Caco-2 (cell line): ENCODE data around the gene CCDC169. TPM values are rescaled to one million over a fixed set of nuclear protein-coding genes. Genes with fewer than 3 reads are reported as not detected.

Experiments
- BruUV-seq: library from RNA; stranded (reverse); fragments of 400-500 nt; replicated peaks from 2 replicates; lab custom pipeline; 2021; lab: Mats Ljungman, UMichigan
- CTCF ChIA-PET: fragments of 300-600 bp; sonication (Branson Sonifier 250); formaldehyde crosslinking; loops from one replicate; lab custom pipeline; 2022; ENCODE audit warnings: antibody characterized with exemption; lab: Charles Lee
- POLR2A ChIA-PET: fragments of 300-600 bp; sonication (Branson Sonifier 250); formaldehyde crosslinking; loops from one replicate; lab custom pipeline; 2022; ENCODE audit warnings: antibody characterized with exemption; lab: Charles Lee
- DNase-seq, 2 experiments: peaks; one replicate each; pipeline versions ENCODE4 v3.0.0 to v3.0.0-alpha.2; 2020 to 2022
- H3K27me3 ChIP-seq: replicated peaks from 2 replicates; pipeline ENCODE4 v1.6.0; 2011; ENCODE audit warnings: low read length; ENCODE audit not compliant: control insufficient read depth, insufficient read depth
- H3K36me3 ChIP-seq: 2 replicates; pipeline ENCODE4 v1.5.1; 2011; ENCODE audit warnings: low read length; ENCODE audit not compliant: control insufficient read depth, insufficient read depth
- H3K4me1 ChIP-seq: fragments of 250-450 bp; sonication (Bioruptor Pico); 2 replicates; pipeline ENCODE4 v1.5.1; 2020; ENCODE audit warnings: mild to moderate bottlenecking
- H3K4me3 ChIP-seq: 2 replicates; pipeline ENCODE4 v1.5.1; 2011; ENCODE audit warnings: low read depth, mild to moderate bottlenecking, control low read depth, low read length
- H3K9me3 ChIP-seq: fragments of 250-450 bp; sonication (Bioruptor Pico); 2 replicates; pipeline ENCODE4 v1.5.1; 2020; ENCODE audit warnings: mild to moderate bottlenecking, moderate library complexity
- H3K27ac Mint-ChIP-seq: one replicate; pipeline ENCODE4 v1.8.0; 2022; ENCODE audit warnings: mixed read lengths; ENCODE audit not compliant: unreplicated experiment
- H3K27me3 Mint-ChIP-seq: one replicate; pipeline ENCODE4 v1.8.0; 2022; ENCODE audit warnings: mixed read lengths; ENCODE audit not compliant: insufficient read depth, unreplicated experiment
- H3K36me3 Mint-ChIP-seq: one replicate; pipeline ENCODE4 v1.8.0; 2022; ENCODE audit warnings: mild to moderate bottlenecking, mixed read lengths; ENCODE audit not compliant: insufficient read depth, unreplicated experiment
- H3K4me1 Mint-ChIP-seq: one replicate; pipeline ENCODE4 v1.8.0; 2022; ENCODE audit warnings: low read depth, mixed read lengths; ENCODE audit not compliant: unreplicated experiment
- H3K4me3 Mint-ChIP-seq: one replicate; pipeline ENCODE4 v1.8.0; 2022; ENCODE audit warnings: mild to moderate bottlenecking, moderate library complexity, mixed read lengths; ENCODE audit not compliant: unreplicated experiment
- H3K9me3 Mint-ChIP-seq: one replicate; pipeline ENCODE4 v1.8.0; 2022; ENCODE audit warnings: mixed read lengths; ENCODE audit not compliant: unreplicated experiment
- intact Hi-C: fragments of 100-400 bp; cut with micrococcal nuclease; formaldehyde crosslinking; loops from one replicate; pipeline ENCODE4 v1.10.0; 2022; ENCODE audit not compliant: unreplicated experiment
- total RNA-seq: library from RNA; stranded (reverse); gene quantifications from 2 replicates; pipeline ENCODE4 v1.2.3, GENCODE V29; 2022
- TF ChIP-seq, protein P1 (sequence below), 2 experiments: fragments of 200-600 bp in 1 of 2; IDR thresholded peaks; 1 replicate in 1 of 2; 2 replicates in 1 of 2; pipeline versions ENCODE4 v1.5.1 to v1.8.0; 2011 to 2022; ENCODE audit warnings: antibody characterized with exemption in 1 of 2, control low read depth in 1 of 2, inconsistent platforms in 1 of 2, low read depth in 1 of 2, low read length in 1 of 2, mild to moderate bottlenecking in 1 of 2, moderate library complexity in 1 of 2; ENCODE audit not compliant: insufficient read depth in 1 of 2, severe bottlenecking in 1 of 2, unreplicated experiment in 1 of 2

Gene CCDC169
- total RNA-seq, 1 experiment from 2014 or later = not detected

DNA sequence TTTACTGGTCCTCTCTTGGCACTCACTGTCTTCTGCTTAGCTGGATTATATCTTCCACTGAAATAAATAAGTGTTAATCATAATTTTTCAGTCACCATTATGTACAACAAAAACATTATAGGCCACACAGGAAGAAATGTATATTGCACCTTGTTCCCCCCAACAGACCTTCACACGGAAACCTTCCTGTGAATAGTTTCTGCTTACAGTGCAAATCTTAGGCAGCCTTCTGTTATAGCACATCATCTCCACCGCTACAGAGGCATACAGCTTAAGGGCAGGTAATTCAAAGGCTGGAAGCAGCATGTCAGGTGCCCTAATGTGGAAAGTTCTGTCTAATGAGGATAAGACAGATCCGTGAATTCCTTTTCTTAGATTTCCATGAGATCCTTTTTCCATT is 66.4 kb downstream of the CCDC169 start:
- TF ChIP-seq, protein P1, sequence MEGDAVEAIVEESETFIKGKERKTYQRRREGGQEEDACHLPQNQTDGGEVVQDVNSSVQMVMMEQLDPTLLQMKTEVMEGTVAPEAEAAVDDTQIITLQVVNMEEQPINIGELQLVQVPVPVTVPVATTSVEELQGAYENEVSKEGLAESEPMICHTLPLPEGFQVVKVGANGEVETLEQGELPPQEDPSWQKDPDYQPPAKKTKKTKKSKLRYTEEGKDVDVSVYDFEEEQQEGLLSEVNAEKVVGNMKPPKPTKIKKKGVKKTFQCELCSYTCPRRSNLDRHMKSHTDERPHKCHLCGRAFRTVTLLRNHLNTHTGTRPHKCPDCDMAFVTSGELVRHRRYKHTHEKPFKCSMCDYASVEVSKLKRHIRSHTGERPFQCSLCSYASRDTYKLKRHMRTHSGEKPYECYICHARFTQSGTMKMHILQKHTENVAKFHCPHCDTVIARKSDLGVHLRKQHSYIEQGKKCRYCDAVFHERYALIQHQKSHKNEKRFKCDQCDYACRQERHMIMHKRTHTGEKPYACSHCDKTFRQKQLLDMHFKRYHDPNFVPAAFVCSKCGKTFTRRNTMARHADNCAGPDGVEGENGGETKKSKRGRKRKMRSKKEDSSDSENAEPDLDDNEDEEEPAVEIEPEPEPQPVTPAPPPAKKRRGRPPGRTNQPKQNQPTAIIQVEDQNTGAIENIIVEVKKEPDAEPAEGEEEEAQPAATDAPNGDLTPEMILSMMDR (IDR thresholded peaks at IDR 0.05; ENCODE audit: insufficient read depth in 1 of 2, low read depth in 1 of 2, low read length in 1 of 2, severe bottlenecking in 1 of 2, unreplicated experiment in 1 of 2) = no peak
- Mint-ChIP-seq H3K4me3 (no peak overlapping the region), H3K36me3 (no peaks in the 10 kb centered on the region), H3K27ac (no peak overlapping the region), H3K27me3 (no peaks in the 10 kb centered on the region), H3K4me1 (no peaks in the 10 kb centered on the region), H3K9me3 (no peaks in the 10 kb centered on the region)
- intact Hi-C loops = no loop called here
- BruUV-seq = no TSS peak
- no peaks in the 10 kb centered on the region for H3K4me1 ChIP-seq
- CTCF ChIA-PET = no interaction called here
- no peaks in the 10 kb centered on the region for H3K27me3 ChIP-seq
- POLR2A ChIA-PET = no interaction called here
- H3K4me3 ChIP-seq = no peak overlapping the region
- no peaks in the 10 kb centered on the region for H3K36me3 ChIP-seq
- H3K9me3 ChIP-seq = 0 out of 2 replicates have a peak, but pooled peaks cover 4% of the 10 kb centered on the region
- DNase-seq = no peak

DNA sequence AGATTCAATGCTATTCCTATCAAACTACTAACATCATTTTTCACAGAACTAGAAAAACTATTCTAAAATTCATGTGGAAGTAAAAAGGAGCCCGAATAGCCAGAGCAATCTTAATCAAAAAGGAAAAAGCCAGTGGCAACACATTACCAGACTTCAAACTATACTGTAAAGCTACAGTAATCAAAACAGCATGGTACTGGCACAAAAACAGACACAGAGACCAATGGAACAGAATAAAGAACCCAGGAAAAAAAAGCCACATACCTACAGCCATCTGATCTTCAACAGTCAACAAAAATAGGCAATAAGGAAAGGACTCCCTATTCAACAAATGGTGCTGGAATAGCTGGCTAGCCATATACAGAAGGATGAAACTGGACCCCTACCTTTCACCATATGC is 72.9 kb downstream of the CCDC169 start:
- peaks cover 8% of the 10 kb centered on the region for H3K9me3 ChIP-seq
- ChIA-PET CTCF (no interaction called here), POLR2A (no interaction called here)
- no peaks in the 10 kb centered on the region for H3K36me3 ChIP-seq
- no TSS peak for BruUV-seq
- intact Hi-C loops = no loop called here
- no peak overlapping the region for H3K4me3 Mint-ChIP-seq
- DNase-seq = no peak
- no peaks in the 10 kb centered on the region for H3K27me3 Mint-ChIP-seq
- no peak overlapping the region for H3K27ac Mint-ChIP-seq
- TF ChIP-seq, protein P1 (IDR thresholded peaks at IDR 0.05; ENCODE audit: insufficient read depth in 1 of 2, low read depth in 1 of 2, low read length in 1 of 2, severe bottlenecking in 1 of 2, unreplicated experiment in 1 of 2) = no peak
- no peaks in the 10 kb centered on the region for H3K9me3 Mint-ChIP-seq
- H3K36me3 Mint-ChIP-seq = no peaks in the 10 kb centered on the region
- H3K4me1 ChIP-seq = no peaks in the 10 kb centered on the region
- no peaks in the 10 kb centered on the region for H3K4me1 Mint-ChIP-seq
- no peaks in the 10 kb centered on the region for H3K27me3 ChIP-seq
- no peak overlapping the region for H3K4me3 ChIP-seq

- Histone ChIP-seq H3K27me3 (no peaks in the 10 kb centered on the region), H3K4me3 (no peak overlapping the region), H3K9me3 (peaks cover 8% of the 10 kb centered on the region), H3K4me1 (no peaks in the 10 kb centered on the region), H3K36me3 (no peaks in the 10 kb centered on the region)
- no TSS peak for BruUV-seq
- CTCF ChIA-PET = no interaction called here
- no peaks in the 10 kb centered on the region for H3K36me3 Mint-ChIP-seq
- TF ChIP-seq, protein P1 (IDR thresholded peaks at IDR 0.05; ENCODE audit: insufficient read depth in 1 of 2, low read depth in 1 of 2, low read length in 1 of 2, severe bottlenecking in 1 of 2, unreplicated experiment in 1 of 2) = no peak
- POLR2A ChIA-PET = no interaction called here
- H3K27ac Mint-ChIP-seq = no peak overlapping the region
- no peak for DNase-seq
- H3K4me3 Mint-ChIP-seq = no peak overlapping the region
- no peaks in the 10 kb centered on the region for H3K9me3 Mint-ChIP-seq
- no peaks in the 10 kb centered on the region for H3K27me3 Mint-ChIP-seq
- H3K4me1 Mint-ChIP-seq = no peaks in the 10 kb centered on the region
- intact Hi-C loops = no loop called here
Observed at GRCh38 chr13:36219883-36220282, 77.7 kb downstream of the CCDC169 start.
